RWPE2 (cell line): ENCODE results near the gene WDR19.
"Not testable (repeated sequence)": the region's sequence is repeated elsewhere in the genome, so short reads cannot be mapped to it uniquely, and the experiment has no call there.

Experiments used
- ATAC-seq: fragments of 200-7000 bp; cut with Tn5 transposase; 3 replicates; pipeline ENCODE4 v1.9.1; 2021; ENCODE audit warnings: low read depth
- DNase-seq: peaks from one replicate; pipeline ENCODE4 v3.0.0-alpha.2; 2020; ENCODE audit warnings: low spot score
- H3K27ac ChIP-seq: fragments of 450-650 bp; 2 replicates; pipeline ENCODE4 v1.5.1; 2017; ENCODE audit warnings: mild to moderate bottlenecking; ENCODE audit not compliant: poor library complexity, severe bottlenecking
- H3K27me3 ChIP-seq: fragments of 250-450 bp; sonication (Bioruptor Pico); 2 replicates; pipeline ENCODE4 v1.5.1; 2021; ENCODE audit warnings: mild to moderate bottlenecking, moderate library complexity; ENCODE audit not compliant: insufficient read depth, poor library complexity, severe bottlenecking
- H3K36me3 ChIP-seq: fragments of 250-450 bp; sonication (Bioruptor Pico); 2 replicates; pipeline ENCODE4 v1.5.1; 2020; ENCODE audit warnings: low read depth, mild to moderate bottlenecking, moderate library complexity
- H3K4me1 ChIP-seq: fragments of 250-450 bp; sonication (Bioruptor Pico); 2 replicates; pipeline ENCODE4 v1.5.1; 2021; ENCODE audit warnings: mild to moderate bottlenecking, moderate library complexity; ENCODE audit not compliant: insufficient read depth, poor library complexity, severe bottlenecking
- H3K4me3 ChIP-seq: fragments of 250-450 bp; sonication (Bioruptor Pico); 2 replicates; pipeline ENCODE4 v1.5.1; 2021; ENCODE audit warnings: mild to moderate bottlenecking, moderate library complexity; ENCODE audit not compliant: severe bottlenecking
- H3K9me3 ChIP-seq: fragments of 250-450 bp; sonication (Bioruptor Pico); 2 replicates; pipeline ENCODE4 v1.5.1; 2021; ENCODE audit warnings: mild to moderate bottlenecking, moderate library complexity; ENCODE audit not compliant: severe bottlenecking
- TF ChIP-seq, protein P1 (sequence below): fragments of 450-650 bp; IDR thresholded peaks from one replicate; pipeline ENCODE4 v1.5.1; 2017; ENCODE audit warnings: mild to moderate bottlenecking, moderate library complexity; ENCODE audit not compliant: poor library complexity, severe bottlenecking

Gene WDR19

DNA sequence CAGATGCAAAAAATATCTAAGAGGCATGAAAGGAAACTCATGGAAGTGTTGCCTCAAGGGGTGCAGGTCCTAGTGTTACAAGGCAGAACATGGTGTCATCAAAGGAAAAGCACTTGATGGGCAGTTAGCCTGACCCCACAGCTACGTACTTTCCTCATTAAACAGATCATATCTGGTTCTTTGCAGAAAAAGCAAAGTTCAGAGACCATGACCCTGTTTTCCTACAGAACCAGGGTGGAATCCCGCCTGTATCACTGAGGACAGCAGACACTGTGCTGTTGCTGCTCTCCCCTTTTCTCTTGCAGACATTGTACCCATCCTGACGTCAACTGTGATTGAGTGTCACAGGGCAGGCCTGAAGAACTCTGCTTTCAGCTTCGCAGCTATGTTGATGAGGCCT, 92.2 kb downstream of the WDR19 start:
- H3K27ac ChIP-seq: no peak overlapping the region
- H3K4me3 ChIP-seq: no peak overlapping the region
- TF ChIP-seq, protein P1, sequence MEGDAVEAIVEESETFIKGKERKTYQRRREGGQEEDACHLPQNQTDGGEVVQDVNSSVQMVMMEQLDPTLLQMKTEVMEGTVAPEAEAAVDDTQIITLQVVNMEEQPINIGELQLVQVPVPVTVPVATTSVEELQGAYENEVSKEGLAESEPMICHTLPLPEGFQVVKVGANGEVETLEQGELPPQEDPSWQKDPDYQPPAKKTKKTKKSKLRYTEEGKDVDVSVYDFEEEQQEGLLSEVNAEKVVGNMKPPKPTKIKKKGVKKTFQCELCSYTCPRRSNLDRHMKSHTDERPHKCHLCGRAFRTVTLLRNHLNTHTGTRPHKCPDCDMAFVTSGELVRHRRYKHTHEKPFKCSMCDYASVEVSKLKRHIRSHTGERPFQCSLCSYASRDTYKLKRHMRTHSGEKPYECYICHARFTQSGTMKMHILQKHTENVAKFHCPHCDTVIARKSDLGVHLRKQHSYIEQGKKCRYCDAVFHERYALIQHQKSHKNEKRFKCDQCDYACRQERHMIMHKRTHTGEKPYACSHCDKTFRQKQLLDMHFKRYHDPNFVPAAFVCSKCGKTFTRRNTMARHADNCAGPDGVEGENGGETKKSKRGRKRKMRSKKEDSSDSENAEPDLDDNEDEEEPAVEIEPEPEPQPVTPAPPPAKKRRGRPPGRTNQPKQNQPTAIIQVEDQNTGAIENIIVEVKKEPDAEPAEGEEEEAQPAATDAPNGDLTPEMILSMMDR: no peak
- no peak for DNase-seq
- H3K4me1 ChIP-seq: no peaks in the 10 kb centered on the region
- H3K27me3 ChIP-seq: no peaks in the 10 kb centered on the region
- no peak for ATAC-seq
- peaks cover 18% of the 10 kb centered on the region for H3K36me3 ChIP-seq
- no peaks in the 10 kb centered on the region for H3K9me3 ChIP-seq

DNA sequence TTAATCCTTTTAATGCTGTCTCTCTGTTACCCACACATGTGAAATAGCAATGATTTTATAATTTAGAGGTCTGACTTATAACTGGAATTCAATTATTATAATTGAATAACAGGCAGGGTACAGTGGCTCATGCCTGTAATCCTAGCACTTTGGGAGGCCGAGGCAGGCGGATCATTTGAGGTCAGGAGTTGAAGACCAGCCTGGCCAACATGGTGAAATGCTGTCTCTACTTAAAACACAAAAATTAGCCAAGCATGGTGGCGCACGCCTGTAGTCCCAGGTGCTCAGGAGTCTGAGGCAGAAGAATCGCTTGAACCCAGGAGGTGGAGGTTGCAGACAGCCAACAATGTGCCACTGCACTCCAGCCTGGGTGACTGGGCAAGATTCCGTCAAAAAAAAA, 95.3 kb downstream of the WDR19 start:
- not testable (repeated sequence) for ATAC-seq
- H3K36me3 ChIP-seq: peaks cover 18% of the 10 kb centered on the region

DNA sequence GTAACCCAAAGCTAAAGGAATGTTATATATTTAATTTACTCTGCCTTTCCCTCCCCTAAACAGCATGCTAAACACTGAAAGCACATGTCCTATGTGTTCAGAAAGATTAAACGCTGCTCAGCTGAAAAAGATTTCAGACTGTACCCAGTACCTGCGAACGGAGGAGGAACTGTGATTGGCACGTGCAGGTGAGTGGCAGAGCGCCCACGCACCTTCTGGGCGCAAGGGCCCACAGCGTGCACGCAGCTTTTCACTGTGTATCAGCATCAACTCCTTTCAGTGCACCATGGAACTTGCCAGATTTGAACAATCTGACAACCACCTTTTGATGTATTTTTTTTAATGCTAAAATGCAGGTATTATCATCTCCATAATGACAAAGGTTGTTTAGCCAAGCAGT, 96.1 kb downstream of the WDR19 start:
- H3K4me3 ChIP-seq: no peak overlapping the region
- no peak overlapping the region for H3K27ac ChIP-seq
- no peaks in the 10 kb centered on the region for H3K9me3 ChIP-seq
- H3K27me3 ChIP-seq: no peaks in the 10 kb centered on the region
- ATAC-seq (no peak), DNase-seq (no peak)
- H3K4me1 ChIP-seq: no peaks in the 10 kb centered on the region
- TF ChIP-seq, protein P1: no peak
- peaks cover 21% of the 10 kb centered on the region for H3K36me3 ChIP-seq

More for the DNA sequence above, 95.3 kb downstream of the WDR19 start:
- H3K27me3 ChIP-seq, H3K9me3 ChIP-seq, DNase-seq, H3K4me1 ChIP-seq, H3K4me3 ChIP-seq, H3K27ac ChIP-seq: not testable (repeated sequence)

DNA sequence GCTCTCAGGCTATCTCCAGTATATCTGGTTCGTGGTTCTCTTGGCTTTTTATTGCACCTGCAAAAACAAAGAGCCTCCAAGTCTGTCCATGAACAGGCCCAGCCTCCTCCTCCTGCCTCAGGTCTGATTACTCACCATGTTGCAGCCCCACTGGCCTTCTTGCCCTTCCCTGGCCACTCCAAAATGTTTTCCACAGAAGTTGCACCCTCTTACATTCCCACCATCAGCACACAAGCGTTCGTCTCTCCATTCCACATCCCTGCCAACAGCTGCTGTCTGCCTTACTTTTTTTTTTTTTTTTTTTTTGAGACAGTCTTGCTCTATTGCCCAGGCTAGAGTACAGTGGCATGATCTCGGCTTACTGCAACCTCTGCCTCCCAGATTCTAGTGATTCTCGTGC, 97.1 kb downstream of the WDR19 start:
- no peak for ATAC-seq
- Histone ChIP-seq H3K4me3 (no peak overlapping the region), H3K27me3 (no peaks in the 10 kb centered on the region), H3K36me3 (peaks cover 21% of the 10 kb centered on the region), H3K4me1 (no peaks in the 10 kb centered on the region), H3K9me3 (no peaks in the 10 kb centered on the region), H3K27ac (no peak overlapping the region)
- no peak for DNase-seq
- TF ChIP-seq, protein P1: no peak

DNA sequence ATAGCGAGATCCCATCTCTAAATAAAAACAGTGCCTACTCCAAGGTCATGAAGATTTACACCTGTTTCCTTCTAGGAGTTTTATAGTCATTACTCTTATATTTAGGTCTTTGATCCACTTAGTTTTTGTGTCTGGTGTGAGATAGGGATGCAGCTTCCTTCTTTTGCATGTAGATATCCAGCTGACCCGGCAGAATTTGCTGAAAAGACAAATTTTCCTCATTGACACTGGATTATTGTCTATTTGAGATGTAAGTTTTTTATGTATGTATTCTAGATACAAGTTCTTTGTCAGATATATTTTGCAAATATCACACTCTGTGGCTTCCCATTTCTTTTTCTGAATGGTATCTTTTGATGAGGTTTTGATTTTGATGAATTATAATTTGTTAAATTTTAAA, 98.4 kb downstream of the WDR19 start:
- Histone ChIP-seq H3K27me3 (no peaks in the 10 kb centered on the region), H3K36me3 (peaks cover 26% of the 10 kb centered on the region), H3K27ac (no peak overlapping the region), H3K4me3 (no peak overlapping the region), H3K4me1 (no peaks in the 10 kb centered on the region), H3K9me3 (no peaks in the 10 kb centered on the region)
- DNase-seq: no peak
- TF ChIP-seq, protein P1: no peak
- ATAC-seq: no peak
